Breast epithelium (tissue), 3 donors: ENCODE measurements around the gene STEAP1B.

Experiments
- POLR2AphosphoS5 ChIP-seq, 3 donors: sonication (generic); formaldehyde crosslinking; IDR thresholded peaks; one replicate each; pipeline ENCODE4 v1.6.1; 2017; ENCODE audit warnings: antibody characterized with exemption in 3 of 3
- TF ChIP-seq, protein P1 (sequence below), 3 donors: fragments of 450-650 bp; IDR thresholded peaks; one replicate each; pipeline ENCODE4 v1.5.1; 2016 to 2017; ENCODE audit warnings: antibody characterized with exemption in 3 of 3, mild to moderate bottlenecking in 3 of 3, moderate library complexity in 3 of 3

DNA sequence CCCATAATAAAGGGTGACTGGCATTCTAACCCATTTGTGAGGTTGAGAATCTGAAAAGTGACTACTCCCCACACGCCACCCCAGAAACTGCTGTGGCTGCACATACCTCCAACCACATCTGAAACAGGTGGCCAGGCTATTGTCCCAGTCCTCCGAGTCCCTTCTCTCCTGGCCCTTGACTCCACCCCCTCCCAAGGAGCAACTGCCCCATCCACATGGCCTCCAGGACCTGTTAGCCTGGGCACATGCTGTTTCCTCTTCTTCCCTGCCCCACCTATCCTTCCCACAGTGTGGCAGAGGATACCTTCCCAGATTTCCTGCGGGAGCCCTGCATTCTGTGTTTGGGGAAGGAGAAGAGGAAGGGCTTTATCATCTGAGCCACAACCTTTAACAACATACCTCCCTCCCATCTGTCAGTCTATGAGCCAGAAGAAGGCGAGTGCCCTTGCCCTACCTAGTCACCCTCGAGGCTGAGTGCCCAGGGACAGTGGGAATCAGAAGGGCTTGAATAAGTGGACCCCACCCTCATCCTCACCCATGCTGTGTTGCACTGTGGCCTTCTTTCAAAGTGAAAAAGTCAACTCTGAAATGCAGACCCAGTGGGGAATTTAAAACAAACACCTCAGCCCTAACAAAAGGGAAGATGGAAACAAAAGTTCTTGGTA is 11.9 kb downstream of the STEAP1B start:
- no peak for TF ChIP-seq POLR2AphosphoS5 (IDR thresholded peaks at IDR 0.05)
- TF ChIP-seq, protein P1, sequence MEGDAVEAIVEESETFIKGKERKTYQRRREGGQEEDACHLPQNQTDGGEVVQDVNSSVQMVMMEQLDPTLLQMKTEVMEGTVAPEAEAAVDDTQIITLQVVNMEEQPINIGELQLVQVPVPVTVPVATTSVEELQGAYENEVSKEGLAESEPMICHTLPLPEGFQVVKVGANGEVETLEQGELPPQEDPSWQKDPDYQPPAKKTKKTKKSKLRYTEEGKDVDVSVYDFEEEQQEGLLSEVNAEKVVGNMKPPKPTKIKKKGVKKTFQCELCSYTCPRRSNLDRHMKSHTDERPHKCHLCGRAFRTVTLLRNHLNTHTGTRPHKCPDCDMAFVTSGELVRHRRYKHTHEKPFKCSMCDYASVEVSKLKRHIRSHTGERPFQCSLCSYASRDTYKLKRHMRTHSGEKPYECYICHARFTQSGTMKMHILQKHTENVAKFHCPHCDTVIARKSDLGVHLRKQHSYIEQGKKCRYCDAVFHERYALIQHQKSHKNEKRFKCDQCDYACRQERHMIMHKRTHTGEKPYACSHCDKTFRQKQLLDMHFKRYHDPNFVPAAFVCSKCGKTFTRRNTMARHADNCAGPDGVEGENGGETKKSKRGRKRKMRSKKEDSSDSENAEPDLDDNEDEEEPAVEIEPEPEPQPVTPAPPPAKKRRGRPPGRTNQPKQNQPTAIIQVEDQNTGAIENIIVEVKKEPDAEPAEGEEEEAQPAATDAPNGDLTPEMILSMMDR (IDR thresholded peaks at IDR 0.05), result no peak
